Stomach smooth muscle (tissue), 2 donors: ENCODE measurements around the gene KISS1R.

Experiments used
- H3K27ac ChIP-seq: one replicate; pipeline ENCODE4 v1.7.0; 2013; ENCODE audit warnings: mild to moderate bottlenecking, low read length, inconsistent platforms
- H3K27me3 ChIP-seq, 2 donors: one replicate each; pipeline ENCODE4 v1.7.0; 2013; ENCODE audit warnings: low read length in 2 of 2; ENCODE audit not compliant: insufficient read depth in 2 of 2, control insufficient read depth in 1 of 2
- H3K36me3 ChIP-seq, 2 donors: one replicate each; pipeline ENCODE4 v1.7.0; 2013; ENCODE audit warnings: low read length in 2 of 2; ENCODE audit not compliant: control insufficient read depth in 2 of 2, insufficient read depth in 2 of 2
- H3K4me1 ChIP-seq: one replicate; pipeline ENCODE4 v1.7.0; 2013; ENCODE audit warnings: low read length; ENCODE audit not compliant: control insufficient read depth, insufficient read depth
- H3K4me3 ChIP-seq, 2 donors: one replicate each; pipeline ENCODE4 v1.7.0; 2013; ENCODE audit warnings: low read length in 2 of 2
- H3K9ac ChIP-seq, 2 donors: one replicate each; pipeline ENCODE4 v1.7.0; 2013; ENCODE audit warnings: low read length in 2 of 2, mild to moderate bottlenecking in 1 of 2
- H3K9me3 ChIP-seq, 2 donors: one replicate each; pipeline ENCODE4 v1.7.0; 2013; ENCODE audit warnings: low read length in 2 of 2; ENCODE audit not compliant: control insufficient read depth in 2 of 2
- donor health status: healthy.
- donor health status: Pancreatic carcinoma.

The KISS1R gene

DNA sequence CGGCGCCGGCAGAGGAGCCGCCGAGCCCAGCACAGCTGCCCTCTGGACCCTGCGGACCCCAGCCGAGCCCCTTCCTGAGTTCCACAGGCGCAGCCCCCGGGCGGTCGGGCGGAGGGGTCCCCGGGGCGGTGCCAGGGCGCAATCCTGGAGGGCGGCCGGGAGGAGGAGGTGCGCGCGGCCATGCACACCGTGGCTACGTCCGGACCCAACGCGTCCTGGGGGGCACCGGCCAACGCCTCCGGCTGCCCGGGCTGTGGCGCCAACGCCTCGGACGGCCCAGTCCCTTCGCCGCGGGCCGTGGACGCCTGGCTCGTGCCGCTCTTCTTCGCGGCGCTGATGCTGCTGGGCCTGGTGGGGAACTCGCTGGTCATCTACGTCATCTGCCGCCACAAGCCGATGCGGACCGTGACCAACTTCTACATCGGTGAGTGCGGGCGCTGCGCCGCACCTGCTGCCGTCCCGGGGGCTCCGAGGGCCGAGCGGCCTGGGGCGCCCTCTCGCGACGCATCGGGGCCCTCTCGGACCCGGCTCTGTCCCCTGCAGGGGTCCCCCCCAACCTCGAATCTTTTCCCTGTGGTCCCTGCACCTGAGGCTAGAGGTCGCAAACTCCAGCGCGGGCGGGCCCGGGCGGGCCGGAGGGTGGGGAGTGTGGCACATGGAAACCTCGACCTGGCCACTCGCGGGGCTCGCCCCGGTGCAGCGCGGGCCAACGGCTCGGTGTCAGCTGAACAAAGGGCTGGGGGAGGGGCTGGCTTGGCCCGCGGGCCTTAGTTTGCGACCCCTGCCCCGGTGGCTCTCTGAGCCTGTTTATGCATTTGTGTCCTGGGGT, at the start of gene KISS1R:
Gene KISS1R (plus strand): TSS at position 11 of the 829 bp plus-strand sequence. CDS start 170 bp downstream, at position 181.
- Histone ChIP-seq H3K9me3 (no peaks in the 10 kb centered on the region), H3K4me3 (peak within 1 kb of the TSS; percentile 19 to 64), H3K9ac (no peak within 1 kb of the TSS), H3K27ac (no peak within 1 kb of the TSS), H3K4me1 (peaks cover 34% of the 10 kb centered on the region), H3K36me3 (no peaks in the 10 kb centered on the region), H3K27me3 (peaks cover 18 to 45% of the 10 kb centered on the region in 2 donors)

DNA sequence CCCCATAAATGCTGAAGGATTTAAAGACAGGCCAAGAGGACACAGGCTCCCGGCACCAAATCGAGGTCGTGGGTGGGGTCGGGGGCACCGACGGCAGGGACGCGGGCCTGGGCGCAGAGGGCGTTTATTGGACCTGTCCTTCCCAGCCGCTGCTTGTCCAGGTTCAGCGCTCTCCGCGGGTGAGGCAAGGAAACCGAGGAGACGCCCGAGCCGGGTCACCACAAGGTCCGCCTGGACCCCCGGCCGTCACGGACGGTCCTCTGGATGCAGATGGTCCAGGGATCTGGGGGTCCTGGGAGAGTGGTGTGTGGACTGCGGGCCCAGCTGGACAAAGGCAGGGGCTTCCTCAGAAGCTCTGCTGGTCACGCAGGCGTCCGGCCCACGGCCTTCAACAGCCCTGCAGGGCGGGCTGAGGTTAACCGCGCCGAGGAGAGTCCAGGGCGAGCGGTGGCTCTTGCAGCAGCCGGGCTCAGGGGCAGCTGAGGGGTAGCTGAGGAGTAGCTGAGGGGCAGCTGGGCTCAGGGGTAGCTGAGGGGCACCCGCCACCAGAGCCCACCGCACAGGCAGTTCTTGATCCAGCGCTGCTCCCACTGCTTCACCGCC, 49.2 kb upstream of the KISS1R start:
- peaks cover 3 to 7% of the 10 kb centered on the region in 2 donors for H3K36me3 ChIP-seq
- H3K27ac ChIP-seq = no peak overlapping the region
- no peak overlapping the region for H3K4me3 ChIP-seq
- H3K4me1 ChIP-seq = peaks cover 39% of the 10 kb centered on the region
- no peaks in the 10 kb centered on the region for H3K9me3 ChIP-seq
- H3K27me3 ChIP-seq = peaks cover 0 to under 1% of the 10 kb centered on the region in 2 donors
- no peak overlapping the region for H3K9ac ChIP-seq

DNA sequence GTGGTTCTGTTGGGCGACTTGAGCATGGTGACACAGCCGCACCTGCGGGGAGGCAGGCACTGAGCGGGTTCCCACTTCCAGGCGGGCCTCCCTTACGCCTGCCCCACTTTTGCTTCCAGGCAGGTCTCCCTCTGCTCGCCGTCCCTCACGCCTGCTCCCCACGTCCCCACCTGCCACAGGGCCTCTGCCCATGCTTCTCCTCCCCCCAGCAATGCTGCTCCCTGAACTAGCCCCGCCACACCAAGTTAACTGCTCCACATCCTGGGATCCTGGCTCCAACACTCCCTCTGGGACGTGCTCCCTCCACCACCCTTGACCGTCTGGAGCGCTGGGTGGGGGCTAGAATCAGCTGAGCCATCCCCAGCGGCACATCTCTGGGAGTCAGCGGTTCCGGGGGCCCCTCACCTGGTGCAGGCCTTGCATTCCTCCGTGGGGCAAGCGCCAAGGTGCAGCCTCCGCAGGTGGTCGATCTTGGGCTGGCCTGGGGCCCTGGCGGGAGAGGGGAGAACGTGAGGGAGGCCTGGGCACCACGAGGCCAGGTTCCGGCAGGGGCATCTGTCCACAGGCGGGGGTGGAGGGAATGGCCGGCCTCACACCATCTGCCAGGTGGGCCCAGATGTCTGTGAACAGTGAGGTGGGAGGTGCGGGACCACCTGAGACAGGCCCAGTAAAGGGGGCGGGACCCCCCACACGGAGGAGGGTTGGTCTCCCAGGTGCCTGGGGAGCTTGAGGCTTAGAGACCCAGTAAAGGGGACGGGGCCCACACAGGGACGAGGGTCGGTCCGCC, 48.5 kb upstream of the KISS1R start:
- Histone ChIP-seq H3K27ac (peak overlapping the region; percentile 37), H3K9me3 (no peaks in the 10 kb centered on the region), H3K36me3 (peaks cover 3 to 7% of the 10 kb centered on the region in 2 donors), H3K9ac (no peak overlapping the region), H3K4me1 (peaks cover 38% of the 10 kb centered on the region), H3K27me3 (no peaks in the 10 kb centered on the region), H3K4me3 (no peak overlapping the region)

DNA sequence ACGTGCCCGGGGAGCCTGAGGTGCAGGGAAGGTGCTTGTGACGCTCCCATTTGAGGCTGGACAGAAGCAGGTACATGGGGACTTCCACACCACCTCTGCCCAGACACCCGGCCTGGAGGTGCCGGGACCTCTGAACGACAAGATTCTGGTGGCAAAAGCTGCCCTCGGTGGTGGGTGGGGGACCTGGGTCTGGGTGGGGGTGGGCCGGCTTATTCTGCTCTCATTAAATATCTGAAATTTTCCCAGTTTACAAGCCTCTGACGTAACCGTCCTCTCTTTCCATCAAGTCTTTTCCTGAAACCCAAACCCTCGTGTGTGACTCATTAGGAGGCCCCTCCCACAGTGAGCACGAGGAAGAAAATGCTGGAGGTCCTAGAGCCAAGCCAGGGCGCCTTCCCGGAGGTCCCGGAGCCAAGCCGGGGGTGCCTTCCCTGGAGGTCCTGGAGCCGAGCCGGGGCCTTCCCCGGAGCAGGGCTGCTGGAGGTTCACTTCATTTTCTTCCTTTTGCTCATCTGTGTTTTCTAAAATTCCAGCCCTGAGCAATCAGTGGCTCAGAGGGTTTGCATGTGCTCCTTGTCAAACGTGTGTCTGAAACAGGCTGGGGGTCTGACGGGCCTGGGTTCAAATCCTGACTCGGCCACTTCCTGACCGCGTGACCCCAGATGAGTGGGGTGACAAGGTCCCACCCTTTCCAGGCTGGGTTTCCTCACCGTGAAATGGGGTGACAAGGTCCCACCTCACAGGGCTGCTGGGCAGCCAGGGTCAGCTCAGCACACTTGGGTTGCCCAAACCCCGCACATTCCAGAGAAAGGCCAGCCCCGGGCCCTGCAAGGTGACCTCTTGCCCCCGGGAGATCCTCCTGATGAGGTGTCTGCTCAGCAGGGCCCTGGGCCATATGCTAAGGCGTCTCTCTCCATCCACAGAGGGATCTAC, 47.6 kb upstream of the KISS1R start:
- H3K9me3 ChIP-seq = no peaks in the 10 kb centered on the region
- no peak overlapping the region for H3K9ac ChIP-seq
- no peak overlapping the region for H3K4me3 ChIP-seq
- peaks cover 31% of the 10 kb centered on the region for H3K4me1 ChIP-seq
- peaks cover 3 to 11% of the 10 kb centered on the region in 2 donors for H3K36me3 ChIP-seq
- H3K27ac ChIP-seq = peak overlapping the region; percentile 74
- no peaks in the 10 kb centered on the region for H3K27me3 ChIP-seq

DNA sequence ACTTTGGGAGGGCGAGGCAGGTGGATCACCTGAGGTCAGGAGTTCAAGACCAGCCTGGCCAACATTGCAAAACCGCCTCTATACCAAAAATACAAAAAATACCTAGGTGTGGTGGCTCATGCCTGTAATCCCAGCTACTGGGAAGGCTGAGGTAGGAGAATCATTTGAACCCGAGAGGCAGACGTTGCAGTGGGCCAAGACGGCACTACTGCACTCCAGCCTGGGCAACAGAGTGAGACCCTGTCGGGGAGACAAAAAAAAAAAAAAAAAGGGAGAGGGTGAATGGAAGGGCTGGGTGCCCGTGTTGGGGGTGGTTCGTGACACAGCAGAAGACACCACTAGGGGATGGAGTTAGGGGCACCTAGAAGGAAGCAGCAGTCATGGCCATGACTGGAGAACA, 46.8 kb upstream of the KISS1R start:
- no peaks in the 10 kb centered on the region for H3K27me3 ChIP-seq
- peaks cover 3 to 16% of the 10 kb centered on the region in 2 donors for H3K36me3 ChIP-seq
- H3K9ac ChIP-seq = no peak overlapping the region
- H3K9me3 ChIP-seq = no peaks in the 10 kb centered on the region
- no peak overlapping the region for H3K4me3 ChIP-seq
- peaks cover 31% of the 10 kb centered on the region for H3K4me1 ChIP-seq
- peak overlapping the region; percentile 74 for H3K27ac ChIP-seq

DNA sequence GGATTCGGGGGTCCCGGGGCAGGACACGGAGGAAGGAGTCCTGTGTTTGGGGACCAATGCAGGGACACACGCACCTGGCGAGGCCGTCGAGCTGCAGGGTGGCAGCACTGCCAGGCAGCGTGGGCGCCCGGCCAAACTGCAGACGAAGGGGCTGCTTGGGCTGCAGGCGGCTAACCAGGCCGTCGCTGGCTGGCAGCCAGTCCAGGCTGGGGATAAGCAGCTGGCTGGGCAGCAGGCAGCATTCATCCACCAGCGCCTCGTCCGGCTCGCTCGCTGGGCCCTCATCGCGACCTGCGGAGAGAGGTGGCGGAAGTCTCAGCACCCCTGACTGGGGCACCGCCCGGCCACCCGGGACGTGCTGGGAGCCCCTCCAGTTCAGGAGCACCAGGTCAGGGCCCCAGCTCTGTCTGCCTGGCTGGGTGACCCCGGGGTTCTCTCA, 46.2 kb upstream of the KISS1R start:
- no peaks in the 10 kb centered on the region for H3K27me3 ChIP-seq
- no peak overlapping the region for H3K4me3 ChIP-seq
- H3K4me1 ChIP-seq = peaks cover 31% of the 10 kb centered on the region
- no peaks in the 10 kb centered on the region for H3K9me3 ChIP-seq
- peak overlapping the region; percentile 74 for H3K27ac ChIP-seq
- H3K36me3 ChIP-seq = peaks cover 3 to 16% of the 10 kb centered on the region in 2 donors
- H3K9ac ChIP-seq = no peak overlapping the region

DNA sequence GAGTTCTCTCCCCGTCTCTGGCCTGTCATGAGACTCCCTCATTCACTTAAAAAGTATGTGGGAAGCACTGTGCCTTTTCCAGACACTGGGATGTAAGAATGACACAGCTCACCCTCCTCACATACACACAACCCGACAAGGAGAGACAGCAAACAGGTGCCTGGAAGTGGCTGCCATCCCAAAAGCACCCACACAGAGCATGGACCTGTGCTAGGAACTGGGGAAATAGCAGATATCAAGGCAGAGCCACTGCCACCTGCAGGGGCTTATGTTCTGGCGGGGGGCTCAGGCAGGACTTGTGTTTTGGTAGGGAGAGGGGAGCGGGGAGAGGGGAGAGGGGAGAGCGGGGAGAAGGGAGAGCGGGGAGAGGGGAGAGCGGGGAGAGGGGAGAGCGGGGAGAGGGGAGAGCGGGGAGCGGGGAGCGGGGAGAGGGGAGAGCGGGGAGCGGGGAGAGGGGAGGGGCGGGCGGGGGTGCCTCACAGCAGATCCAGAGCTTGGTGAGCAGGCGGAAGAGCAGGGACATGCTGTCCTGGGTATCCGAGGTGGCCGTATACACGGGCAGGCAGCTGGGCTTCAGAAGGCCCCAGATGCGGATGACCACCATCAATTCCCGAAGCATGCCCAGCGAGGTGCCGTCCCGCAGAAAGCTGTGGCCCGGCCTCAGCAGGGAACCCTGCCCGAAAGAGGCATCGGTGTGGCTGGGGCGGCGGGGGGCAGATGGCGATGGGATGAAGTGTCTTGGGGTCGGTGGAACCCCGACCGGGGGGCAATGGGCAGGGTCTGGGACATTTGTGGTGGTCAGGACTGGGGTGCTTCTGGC, 45.5 kb upstream of the KISS1R start:
- Histone ChIP-seq H3K27me3 (no peaks in the 10 kb centered on the region), H3K4me3 (no peak overlapping the region), H3K4me1 (peaks cover 31% of the 10 kb centered on the region), H3K9ac (no peak overlapping the region), H3K36me3 (peaks cover 6 to 21% of the 10 kb centered on the region in 2 donors), H3K27ac (peak overlapping the region; percentile 75), H3K9me3 (no peaks in the 10 kb centered on the region)

DNA sequence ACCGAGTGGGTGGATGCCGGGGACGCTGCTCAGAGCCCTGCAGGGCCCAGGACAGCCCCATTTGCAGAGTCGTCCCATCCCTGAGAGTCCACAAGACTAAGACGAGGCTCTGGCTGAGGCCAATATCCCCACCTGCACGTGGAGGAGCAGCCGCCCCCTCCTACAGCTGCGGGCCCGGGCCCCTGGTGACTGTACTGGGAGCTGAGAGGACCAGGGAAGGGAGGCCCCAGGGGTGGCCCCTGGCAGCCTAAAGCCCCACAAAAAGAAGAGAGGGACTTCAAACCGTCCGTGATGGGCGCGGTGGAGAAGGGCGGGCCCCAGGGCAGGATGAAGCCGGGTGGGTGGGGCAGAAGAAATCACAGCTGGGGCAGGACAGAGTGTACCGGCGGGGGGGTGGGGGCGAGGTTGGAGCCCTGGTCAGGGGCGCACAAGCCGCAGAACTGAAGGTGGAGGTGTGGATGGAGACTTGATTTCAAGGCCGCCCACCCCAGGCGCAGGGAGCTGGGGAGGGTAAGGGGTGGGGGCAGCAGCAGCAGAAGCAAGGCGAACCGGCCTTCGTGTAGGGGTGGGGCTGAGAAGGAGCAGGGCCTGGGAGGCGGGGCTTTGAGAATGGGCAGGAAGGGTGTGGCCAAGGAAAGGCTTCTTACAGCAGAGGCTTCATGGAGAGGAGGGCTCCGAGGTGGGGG, 44.7 kb upstream of the KISS1R start:
- Histone ChIP-seq H3K4me1 (peaks cover 31% of the 10 kb centered on the region), H3K4me3 (no peak overlapping the region), H3K9me3 (no peaks in the 10 kb centered on the region), H3K36me3 (peaks cover 9 to 20% of the 10 kb centered on the region in 2 donors), H3K9ac (no peak overlapping the region), H3K27ac (peak overlapping the region; percentile 75), H3K27me3 (no peaks in the 10 kb centered on the region)

DNA sequence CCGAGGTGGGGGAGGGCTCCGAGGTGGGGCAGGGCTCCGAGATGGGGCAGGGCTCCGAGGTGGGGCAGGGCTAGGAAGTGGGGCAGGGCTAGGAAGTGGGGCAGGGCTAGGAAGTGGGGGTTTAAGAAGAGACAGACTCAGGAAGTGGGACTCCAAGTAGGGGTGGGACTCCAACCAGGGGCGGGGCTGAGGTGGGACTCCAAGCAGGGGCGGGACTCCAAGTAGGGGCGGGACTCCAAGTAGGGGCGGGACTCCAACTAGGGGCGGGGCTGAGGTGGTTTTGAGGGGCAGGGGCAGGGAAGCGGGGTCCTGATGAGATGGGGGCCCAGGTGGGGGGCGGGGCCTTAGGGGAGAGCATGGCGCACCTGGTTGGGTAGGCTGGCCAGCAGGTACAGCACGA, 44.0 kb upstream of the KISS1R start:
- Histone ChIP-seq H3K4me3 (no peak overlapping the region), H3K9ac (no peak overlapping the region), H3K9me3 (no peaks in the 10 kb centered on the region), H3K27me3 (no peaks in the 10 kb centered on the region), H3K4me1 (peaks cover 27% of the 10 kb centered on the region), H3K36me3 (peaks cover 6 to 16% of the 10 kb centered on the region in 2 donors), H3K27ac (no peak overlapping the region)
